Tibial nerve (tissue), 4 donors: ENCODE results near the gene MCUR1. TPM values are rescaled to one million over a fixed set of nuclear protein-coding genes. Genes with fewer than 3 reads are reported as not detected.
A peak's percentile ranks its signal among the peaks of the same experiment; 100 is the strongest.
"Not testable (repeated sequence)": the region's sequence is repeated elsewhere in the genome, so short reads cannot be mapped to it uniquely, and the experiment has no call there.

Source experiments
- DNase-seq, 2 donors: peaks; one replicate each; pipeline ENCODE4 v3.0.0-alpha.2; 2019; ENCODE audit warnings: low spot score in 2 of 2
- H3K27ac ChIP-seq, 4 donors: fragments of 200-600 bp; sonication (generic) in 3 of 4; one replicate each; pipeline ENCODE4 v1.5.1; 2017 to 2019; ENCODE audit warnings: mild to moderate bottlenecking in 1 of 4
- H3K27me3 ChIP-seq, 2 donors: fragments of 200-600 bp; sonication (generic) in 1 of 2; one replicate each; pipeline versions ENCODE4 v1.5.1 to v1.6.0; 2017 to 2019
- H3K36me3 ChIP-seq, 3 donors: fragments of 200-600 bp; sonication (generic); one replicate each; pipeline ENCODE4 v1.5.1; 2018 to 2019
- H3K4me1 ChIP-seq, 4 donors: fragments of 200-600 bp; sonication (generic) in 3 of 4; one replicate each; pipeline ENCODE4 v1.5.1; 2017 to 2019
- H3K4me3 ChIP-seq, 4 donors: fragments of 200-600 bp; sonication (generic) in 3 of 4; one replicate each; pipeline ENCODE4 v1.5.1; 2017 to 2019; ENCODE audit warnings: mild to moderate bottlenecking in 1 of 4, moderate library complexity in 1 of 4
- H3K9me3 ChIP-seq, 4 donors: fragments of 200-600 bp; sonication (generic) in 3 of 4; one replicate each; pipeline ENCODE4 v1.5.1; 2017 to 2019
- CTCF ChIP-seq, 5 experiments: fragments of 200-600 bp in 3 of 5; fragments of 450-650 bp in 2 of 5; sonication (generic) in 3 of 5; IDR thresholded peaks; one replicate each; pipeline ENCODE4 v1.5.1; 2016 to 2019; ENCODE audit warnings: antibody characterized with exemption in 5 of 5, mild to moderate bottlenecking in 3 of 5, moderate library complexity in 2 of 5
- EP300 ChIP-seq, 2 donors: sonication (generic); formaldehyde crosslinking; IDR thresholded peaks; one replicate each; pipeline ENCODE4 v1.6.1; 2017; ENCODE audit warnings: antibody characterized with exemption in 2 of 2, mild to moderate bottlenecking in 1 of 2
- POLR2A ChIP-seq, 2 donors: fragments of 450-650 bp; IDR thresholded peaks; one replicate each; pipeline ENCODE4 v1.6.1; 2017; ENCODE audit warnings: antibody characterized with exemption in 2 of 2, mild to moderate bottlenecking in 2 of 2, moderate library complexity in 2 of 2
- WGBS, 2 donors: methylation state at CpG; one replicate each; pipeline ENCODE4 v1.1.5; 2018; 5-methylcytosine and 5-hydroxymethylcytosine counted together
- total RNA-seq, 4 donors: library from RNA; depleted of rRNA; stranded (reverse); fragments of >200 nt; gene quantifications; one replicate each; pipeline ENCODE4 v1.1.0, GENCODE V29; 2016

Gene MCUR1
- total RNA-seq = 10 to 100 TPM in 2 of 4 donors, 1 to 10 TPM in 2; 7.9 to 23.7 (median 9.9) TPM

DNA sequence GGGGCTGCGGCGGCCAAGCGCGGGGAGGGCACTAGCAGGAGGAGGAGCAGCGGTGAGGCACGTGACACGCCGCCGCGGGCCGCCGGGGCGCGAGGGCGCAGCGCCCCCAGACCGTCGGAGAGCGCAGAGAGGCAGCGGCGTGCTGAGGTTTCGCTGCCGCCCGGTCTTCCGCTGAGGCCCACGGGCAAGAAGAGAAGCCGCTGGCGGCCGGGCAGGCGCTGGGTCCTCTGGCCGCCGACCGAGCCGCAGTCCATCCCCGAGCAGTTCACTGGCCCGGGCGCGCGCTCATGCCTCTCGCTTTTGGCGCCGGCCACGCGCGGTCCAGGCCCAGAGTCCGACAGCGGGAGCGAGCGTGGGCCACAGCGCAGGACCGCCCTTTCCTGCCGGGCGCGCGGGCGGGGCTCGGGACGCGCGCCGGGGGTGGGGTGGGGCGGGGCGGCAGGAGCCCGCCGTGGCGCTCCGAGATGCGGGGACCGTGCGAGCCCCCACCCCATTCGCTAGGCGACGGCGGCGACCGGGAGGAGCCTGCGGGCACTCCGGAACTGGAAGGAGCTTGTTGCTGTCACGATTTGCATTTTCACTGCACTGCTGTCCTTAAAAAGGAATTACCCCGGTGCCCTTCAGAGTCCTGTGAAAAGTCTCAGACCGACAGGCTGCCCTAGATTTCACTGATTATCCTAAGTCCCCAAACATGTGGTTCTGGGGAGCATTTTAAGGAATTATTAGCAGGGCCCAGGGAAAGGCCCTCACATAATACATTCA, at the start of gene MCUR1:
Gene MCUR1, minus strand, starts transcription at position 382 of the 762 bp plus-strand sequence. Its CDS starts 128 bp downstream, at position 254.
- H3K27ac ChIP-seq = peak within 1 kb of the TSS; percentile 91 to 98 (median 97)
- DNase-seq = peak; percentile 74 to 77
- peak in 3 of 5 experiments; percentile 14 to 51 (median 29) for TF ChIP-seq CTCF (IDR thresholded peaks at IDR 0.05)
- peak in 1 of 2 donors; percentile 75 for TF ChIP-seq EP300 (IDR thresholded peaks at IDR 0.05)
- TF ChIP-seq POLR2A (IDR thresholded peaks at IDR 0.05) = peak; percentile 60 to 80
- peak within 1 kb of the TSS; percentile 79 to 96 (median 90) for H3K4me3 ChIP-seq
- H3K9me3 ChIP-seq = no peaks in the 10 kb centered on the region
- 0% methylated on average over 2 to 34 of the region's 81 CpGs for WGBS, 2 donors
- no peaks in the 10 kb centered on the region for H3K27me3 ChIP-seq
- H3K4me1 ChIP-seq = peaks cover 0 to 37% (median 22%) of the 10 kb centered on the region in 4 donors
- H3K36me3 ChIP-seq = no peaks in the 10 kb centered on the region

- H3K36me3 ChIP-seq = no peaks in the 10 kb centered on the region
- H3K9me3 ChIP-seq = peaks cover 0 to 8% (median 0%) of the 10 kb centered on the region in 4 donors
- no peak overlapping the region for H3K4me3 ChIP-seq
- TF ChIP-seq POLR2A (IDR thresholded peaks at IDR 0.05) (no peak), CTCF (IDR thresholded peaks at IDR 0.05) (no peak), EP300 (IDR thresholded peaks at IDR 0.05) (no peak)
- H3K27me3 ChIP-seq = peaks cover 3 to 26% of the 10 kb centered on the region in 2 donors
- H3K27ac ChIP-seq = no peak overlapping the region
- no peak for DNase-seq
- peaks cover 0 to 10% (median 3%) of the 10 kb centered on the region in 4 donors for H3K4me1 ChIP-seq
- 58 to 70% methylated on average over 2 of the region's 2 CpGs for WGBS, 2 donors
Observed at GRCh38 chr6:13863699-13864155, 49.4 kb upstream of the MCUR1 start.

GRCh38 chr6:13860556-13861185, 46.3 kb upstream of the MCUR1 start:
- peak overlapping the region in 1 of 4 donors; percentile 45 for H3K4me3 ChIP-seq
- DNase-seq, H3K27ac ChIP-seq, H3K36me3 ChIP-seq, H3K9me3 ChIP-seq, H3K4me1 ChIP-seq: not testable (repeated sequence)
- WGBS, 2 donors = 93 to 100% methylated on average over 2 to 3 of the region's 3 CpGs
- peaks cover 3 to 37% of the 10 kb centered on the region in 2 donors for H3K27me3 ChIP-seq

- no peak for DNase-seq
- no peak overlapping the region for H3K27ac ChIP-seq
- H3K9me3 ChIP-seq = peaks cover 0 to 8% (median 0%) of the 10 kb centered on the region in 4 donors
- peaks cover 3 to 37% of the 10 kb centered on the region in 2 donors for H3K27me3 ChIP-seq
- peak overlapping the region in 3 of 4 donors; percentile 10 to 45 (median 26) for H3K4me3 ChIP-seq
- peaks cover 0 to 10% (median 3%) of the 10 kb centered on the region in 4 donors for H3K4me1 ChIP-seq
- TF ChIP-seq CTCF (IDR thresholded peaks at IDR 0.05) (no peak), POLR2A (IDR thresholded peaks at IDR 0.05) (no peak), EP300 (IDR thresholded peaks at IDR 0.05) (no peak)
- H3K36me3 ChIP-seq = no peaks in the 10 kb centered on the region
- 17 to 29% methylated on average over 28 to 40 of the region's 66 CpGs for WGBS, 2 donors
Observed at GRCh38 chr6:13859871-13860555, 45.7 kb upstream of the MCUR1 start.

DNA sequence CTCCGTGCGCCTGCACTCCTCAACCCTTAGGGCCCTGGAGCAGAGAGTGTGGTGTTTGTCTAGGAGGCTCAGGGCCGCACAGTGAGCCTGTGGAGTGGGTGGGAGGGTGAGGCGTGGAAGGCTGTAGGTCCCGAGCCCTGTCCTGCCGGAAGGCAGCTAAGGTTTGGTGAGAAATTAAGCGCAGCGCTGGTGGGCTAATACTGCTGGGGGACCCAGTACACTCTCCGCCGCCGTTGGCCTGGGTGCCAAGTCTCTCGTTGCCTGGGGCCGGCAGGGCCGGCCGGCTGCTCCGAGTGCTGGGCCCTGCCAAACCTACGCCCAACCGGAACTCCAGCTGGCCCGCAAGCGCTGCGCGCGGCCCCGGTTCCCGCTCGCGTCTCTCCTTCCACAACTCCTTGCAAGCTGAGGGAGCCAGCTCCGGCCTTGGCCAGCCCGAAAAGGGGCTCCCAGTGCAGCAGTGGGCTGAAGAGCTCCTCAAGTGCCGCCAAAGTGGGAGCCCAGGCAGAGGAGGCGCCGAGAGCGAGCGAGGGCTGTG, 40.4 kb upstream of the MCUR1 start:
- no peak for DNase-seq
- H3K27me3 ChIP-seq = peaks cover 0 to 21% of the 10 kb centered on the region in 2 donors
- H3K27ac ChIP-seq = no peak overlapping the region
- TF ChIP-seq POLR2A (IDR thresholded peaks at IDR 0.05) = no peak
- TF ChIP-seq CTCF (IDR thresholded peaks at IDR 0.05) = no peak
- no peak for TF ChIP-seq EP300 (IDR thresholded peaks at IDR 0.05)
- WGBS, 2 donors = 93% methylated on average over 28 to 34 of the region's 34 CpGs
- H3K9me3 ChIP-seq = no peaks in the 10 kb centered on the region
- H3K4me3 ChIP-seq = no peak overlapping the region
- peaks cover 0 to 4% (median 1%) of the 10 kb centered on the region in 4 donors for H3K4me1 ChIP-seq
- no peaks in the 10 kb centered on the region for H3K36me3 ChIP-seq
